A549 (cell line): Measurements from ENCODE around the gene MPND. TPM values are rescaled to one million over a fixed set of nuclear protein-coding genes. Genes with fewer than 3 reads are reported as not detected.

Experiments used
- ATAC-seq, 2 experiments: fragments of 200-7000 bp in 1 of 2; fragments of >200 bp in 1 of 2; cut with Nextera tagmentation in 1 of 2; cut with Tn5 transposase in 1 of 2; 3 replicates each; pipeline versions ENCODE4 v1.8.0 to v1.9.1; 2018 to 2020; ENCODE audit warnings: mild to moderate bottlenecking in 1 of 2, moderate library complexity in 1 of 2
- CTCF ChIA-PET: fragments of 300-600 bp; sonication (Branson Sonifier 250); formaldehyde crosslinking; extraction: SDS; loops from one replicate; lab custom pipeline; 2021; ENCODE audit warnings: antibody characterized with exemption, inconsistent platforms; lab: Yijun Ruan, JAX
- POLR2A ChIA-PET: fragments of 350-600 bp; formaldehyde crosslinking; extraction: SDS; loops from one replicate; lab custom pipeline; 2021; ENCODE audit warnings: antibody characterized with exemption, inconsistent platforms; lab: Yijun Ruan, JAX
- DNase-seq, 2 experiments: peaks; one replicate each; pipeline versions ENCODE4 v3.0.0 to v3.0.0-alpha.2; 2011 to 2016; ENCODE audit warnings: low read depth in 1 of 2, low spot score in 1 of 2
- FAIRE-seq: peaks from 2 replicates; lab custom pipeline; 2011; peaks lifted over from hg19 to GRCh38; lab: Jason Lieb, UNC
- H3K27ac ChIP-seq, 2 experiments: fragments of >200 bp; sonication (Bioruptor Twin); formaldehyde crosslinking; 3 replicates each; pipeline ENCODE4 v1.5.1; 2016 to 2017
- H3K4me1 ChIP-seq: fragments of >200 bp; sonication (Bioruptor Twin); formaldehyde crosslinking; 3 replicates; pipeline ENCODE4 v1.6.1; 2016
- H3K4me2 ChIP-seq: fragments of >200 bp; sonication (Bioruptor Twin); formaldehyde crosslinking; 3 replicates; pipeline ENCODE4 v1.6.1; 2016
- H3K4me3 ChIP-seq: fragments of >200 bp; sonication (Bioruptor Twin); formaldehyde crosslinking; 3 replicates; pipeline ENCODE4 v1.5.1; 2016
- H3K9me3 ChIP-seq: fragments of >200 bp; sonication (Bioruptor Twin); formaldehyde crosslinking; 3 replicates; pipeline ENCODE4 v1.6.1; 2016
- BHLHE40 ChIP-seq: IDR thresholded peaks from 2 replicates; pipeline ENCODE4 v1.6.1; 2012; ENCODE audit warnings: low read depth, low read length, inconsistent platforms
- CBX2 ChIP-seq: fragments of 200-600 bp; sonication (generic); IDR thresholded peaks from 2 replicates; pipeline ENCODE4 v1.6.1; 2016; ENCODE audit warnings: low read depth, mild to moderate bottlenecking, borderline replicate concordance
- CHD2 ChIP-seq: fragments of 150-350 bp; IDR thresholded peaks from 2 replicates; pipeline ENCODE4 v1.6.1; 2014; ENCODE audit warnings: low read length; ENCODE audit not compliant: partially characterized antibody
- CHD4 ChIP-seq: fragments of 200-600 bp; sonication (generic); IDR thresholded peaks from 2 replicates; pipeline ENCODE4 v1.6.1; 2016; ENCODE audit warnings: antibody characterized with exemption, mild to moderate bottlenecking, borderline replicate concordance
- CTCF ChIP-seq: fragments of >200 bp; sonication (Bioruptor Twin); formaldehyde crosslinking; IDR thresholded peaks from 3 replicates; pipeline ENCODE4 v1.5.1; 2016
- EHF ChIP-seq: fragments of 250-450 bp; sonication (Bioruptor Pico); IDR thresholded peaks from 2 replicates; pipeline ENCODE4 v1.5.0; 2020; ENCODE audit warnings: mild to moderate bottlenecking
- ESRRA ChIP-seq: fragments of 150-350 bp; IDR thresholded peaks from 2 replicates; pipeline ENCODE4 v1.6.1; 2014; ENCODE audit warnings: mild to moderate bottlenecking, low read length, borderline replicate concordance
- HDAC2 ChIP-seq: fragments of 200-600 bp; sonication (generic); IDR thresholded peaks from 2 replicates; pipeline ENCODE4 v1.6.1; 2016
- HEYL ChIP-seq: fragments of 250-450 bp; sonication (Bioruptor Pico); IDR thresholded peaks from 2 replicates; pipeline ENCODE4 v1.8.0; 2021; ENCODE audit warnings: mild to moderate bottlenecking, moderate library complexity
- HOXB13 ChIP-seq: fragments of 250-450 bp; sonication (Bioruptor Pico); IDR thresholded peaks from 2 replicates; pipeline ENCODE4 v1.5.0; 2020; ENCODE audit warnings: low read depth, mild to moderate bottlenecking, moderate library complexity
- KDM1A ChIP-seq: fragments of 200-600 bp; sonication (generic); IDR thresholded peaks from 2 replicates; pipeline ENCODE4 v1.6.1; 2016; ENCODE audit warnings: low read depth, mild to moderate bottlenecking
- MAX ChIP-seq: IDR thresholded peaks from 2 replicates; pipeline ENCODE4 v1.6.1; 2012
- NPAS2 ChIP-seq: fragments of 250-450 bp; sonication (Bioruptor Pico); IDR thresholded peaks from 2 replicates; pipeline ENCODE4 v1.8.0; 2022; ENCODE audit warnings: mild to moderate bottlenecking, moderate library complexity, borderline replicate concordance
- NR3C1 ChIP-seq: fragments of >200 bp; sonication (Bioruptor Twin); formaldehyde crosslinking; IDR thresholded peaks from 3 replicates; pipeline ENCODE4 v1.6.1; 2017
- PBX3 ChIP-seq: IDR thresholded peaks from 2 replicates; pipeline ENCODE4 v1.6.1; 2012
- PHF8 ChIP-seq: fragments of 200-600 bp; sonication (generic); IDR thresholded peaks from 2 replicates; pipeline ENCODE4 v1.6.1; 2016; ENCODE audit warnings: low read depth, mild to moderate bottlenecking, antibody characterized with exemption, moderate library complexity, borderline replicate concordance
- RAD21 ChIP-seq, 2 experiments: fragments of >200 bp in 1 of 2; sonication (Bioruptor Twin) in 1 of 2; formaldehyde crosslinking in 1 of 2; IDR thresholded peaks in 1 of 2; conservative IDR thresholded peaks in 1 of 2; 2 replicates in 1 of 2; 3 replicates in 1 of 2; pipeline ENCODE4 v1.6.1; 2012 to 2018; ENCODE audit warnings: inconsistent platforms in 1 of 2
- RARB ChIP-seq: fragments of 250-450 bp; sonication (Bioruptor Pico); IDR thresholded peaks from 2 replicates; pipeline ENCODE4 v1.8.0; 2021; ENCODE audit warnings: mild to moderate bottlenecking, moderate library complexity
- RCOR1 ChIP-seq: fragments of 150-350 bp; IDR thresholded peaks from 2 replicates; pipeline ENCODE4 v1.6.1; 2014; ENCODE audit warnings: antibody characterized with exemption, low read length, low read depth
- RNF2 ChIP-seq: fragments of 200-600 bp; sonication (generic); IDR thresholded peaks from 2 replicates; pipeline ENCODE4 v1.6.1; 2016; ENCODE audit warnings: low read depth, mild to moderate bottlenecking, antibody characterized with exemption, moderate library complexity, borderline replicate concordance
- SREBF2 ChIP-seq: fragments of 450-650 bp; IDR thresholded peaks from 2 replicates; pipeline ENCODE4 v1.6.1; 2014; ENCODE audit warnings: mild to moderate bottlenecking, moderate library complexity
- ZC3H11A ChIP-seq: fragments of 450-650 bp; IDR thresholded peaks from 2 replicates; pipeline ENCODE4 v1.6.1; 2014; ENCODE audit warnings: antibody characterized with exemption, mild to moderate bottlenecking
- ZFP36 ChIP-seq: fragments of 450-650 bp; IDR thresholded peaks from 2 replicates; pipeline ENCODE4 v1.6.1; 2014; ENCODE audit warnings: borderline replicate concordance; ENCODE audit not compliant: partially characterized antibody
- ZSCAN20 ChIP-seq: fragments of 250-450 bp; sonication (Bioruptor Pico); IDR thresholded peaks from 2 replicates; pipeline ENCODE4 v1.8.0; 2022; ENCODE audit warnings: mild to moderate bottlenecking, moderate library complexity
- WGBS: methylation state at CpG from one replicate; pipeline ENCODE4 v1.1.6; 2017; ENCODE audit errors: missing lambda C conversion rate; 5-methylcytosine and 5-hydroxymethylcytosine counted together
- polyA plus RNA-seq, 4 experiments: library from polyadenylated mRNA; depleted of rRNA in 3 of 4; stranded (reverse); fragments of >200 nt; fragmentation: RNase III in 1 of 4; extraction: RNeasy Plus Mini Kit Qiagen cat#74134 plus additional on column Dnase treatment in 1 of 4; gene quantifications; 2 replicates in 3 of 4; 3 replicates in 1 of 4; pipeline ENCODE4 v1.2.3, GENCODE V29; 2011 to 2017

MPND gene
- polyA plus RNA-seq, 2 of the 4 experiments (the other 2 are of a cell fraction): 3.5 to 14.5 TPM

GRCh38 chr19:4310247-4311121 is 32.9 kb upstream of the MPND start:
- 86% methylated on average over 13 of the region's 22 CpGs for WGBS
- ChIA-PET CTCF (no interaction called here), POLR2A (no interaction called here)
- Histone ChIP-seq H3K9me3 (no peaks in the 10 kb centered on the region), H3K4me1 (no peaks in the 10 kb centered on the region), H3K4me2 (no peak overlapping the region), H3K27ac (no peak overlapping the region), H3K4me3 (no peak overlapping the region)
- TF ChIP-seq RARB (CRISPR knock-in tag) (no peak), BHLHE40 (no peak), NPAS2 (CRISPR knock-in tag) (no peak), HEYL (CRISPR knock-in tag) (no peak), RAD21 (conservative IDR thresholded peaks at IDR 0.05 in 1 of 2, IDR thresholded peaks at IDR 0.05 in 1 of 2) (no peak), ZSCAN20 (CRISPR knock-in tag) (no peak), CTCF (no peak), RCOR1 (no peak), ESRRA (no peak), KDM1A (no peak)
- DNase-seq: peak in 1 of 2 experiments; percentile 54
- no peak for FAIRE-seq
- ATAC-seq: peak; percentile 59 to 72

- ChIA-PET CTCF (interaction anchor here (1.5 kb wide), 1 partner anchor 39 kb away, joined by 3 read pairs; no protein-coding TSS in a partner anchor), POLR2A (no interaction called here)
- no peak for ATAC-seq
- no peak overlapping the region for H3K4me2 ChIP-seq
- TF ChIP-seq ZC3H11A (no peak), CBX2 (no peak), PBX3 (no peak), NR3C1 (no peak), HDAC2 (no peak), RNF2 (no peak), EHF (no peak), SREBF2 (no peak), ESRRA (no peak), MAX (no peak), CHD2 (no peak), ZFP36 (no peak), CHD4 (no peak), HOXB13 (CRISPR knock-in tag) (no peak), PHF8 (no peak)
- no peaks in the 10 kb centered on the region for H3K4me1 ChIP-seq
- H3K9me3 ChIP-seq: no peaks in the 10 kb centered on the region
- WGBS: 80% methylated on average over 12 of the region's 12 CpGs
- no peak overlapping the region for H3K27ac ChIP-seq
- no peak for FAIRE-seq
- H3K4me3 ChIP-seq: no peak overlapping the region
- no peak for DNase-seq
These were observed 29.4 kb upstream of the MPND start for GRCh38 chr19:4313847-4314490.
